Measurements from ENCODE around the gene SKA2.
"Not testable (repeated sequence)": the region's sequence is repeated elsewhere in the genome, so short reads cannot be mapped to it uniquely, and the experiment has no call there.

SKA2 gene

DNA sequence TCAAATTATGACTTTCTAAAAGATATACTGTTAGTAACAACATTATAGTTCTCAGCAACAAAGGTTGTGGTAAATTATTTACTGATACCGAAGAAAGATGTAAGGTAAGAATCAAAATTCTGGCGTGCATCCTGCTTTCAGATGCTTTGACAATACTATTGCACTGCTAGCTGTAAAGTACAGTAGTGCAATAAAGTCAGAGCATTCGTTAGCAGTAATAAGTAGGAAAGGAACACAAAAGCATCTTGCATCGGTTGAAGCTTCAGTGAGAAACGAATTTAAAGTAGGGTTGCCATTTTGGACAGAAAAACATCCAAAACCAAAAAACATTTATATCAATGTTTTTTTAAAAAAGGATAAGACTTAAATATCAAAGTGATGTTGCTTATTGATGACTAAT, 4.0 kb downstream of the SKA2 start:
- DNase-seq = no peak

DNA sequence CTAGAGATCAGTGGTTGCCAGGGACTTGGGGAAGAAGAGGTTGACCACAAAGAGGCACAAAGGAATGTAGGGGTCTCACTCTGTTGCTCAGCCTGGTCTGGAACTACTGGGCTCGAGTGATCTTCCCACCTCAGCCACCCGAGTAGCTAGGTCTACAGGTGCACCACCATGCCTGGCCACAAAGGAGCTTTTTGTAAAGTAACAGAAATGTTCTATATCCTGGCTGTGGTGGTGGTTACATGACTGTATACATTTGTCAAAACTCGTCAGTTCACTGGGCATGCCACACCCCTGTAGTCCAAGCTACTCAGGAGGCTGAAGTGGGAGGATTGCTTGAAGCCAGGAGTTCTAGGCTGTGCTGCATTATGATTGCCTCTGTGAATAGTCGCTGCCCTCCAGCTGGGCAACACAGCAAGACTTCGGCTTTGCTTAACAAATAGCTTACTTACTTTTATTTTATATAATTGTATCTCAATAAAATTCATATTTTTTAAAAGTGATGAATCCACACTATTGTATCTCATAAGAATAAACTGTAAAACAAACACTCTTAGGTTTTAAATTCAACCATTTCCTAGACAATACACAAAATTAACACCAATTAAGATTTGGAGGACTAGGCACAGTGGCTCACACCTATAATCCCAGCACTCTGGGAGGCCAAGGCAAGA, 5.0 kb downstream of the SKA2 start:
- DNase-seq = no peak

DNA sequence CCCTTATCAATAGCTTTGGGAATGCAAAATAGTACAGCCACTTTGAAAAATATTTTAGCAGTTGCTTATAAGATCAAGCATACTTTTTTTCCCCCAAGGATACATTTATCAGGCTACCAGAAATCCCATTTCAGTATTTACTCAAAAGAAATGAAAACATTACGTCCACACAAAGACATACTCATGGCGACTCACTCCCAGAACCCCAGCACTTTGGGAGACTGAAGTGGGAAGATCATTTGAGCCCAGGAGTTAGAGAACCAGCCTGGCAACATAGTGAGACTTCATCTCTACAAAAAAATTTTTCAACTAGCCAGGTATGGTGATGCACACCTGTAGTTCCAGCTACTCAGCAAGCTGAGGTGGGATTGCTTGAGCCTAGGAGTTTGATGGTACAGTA, 5.9 kb downstream of the SKA2 start:
- no peak for DNase-seq

DNA sequence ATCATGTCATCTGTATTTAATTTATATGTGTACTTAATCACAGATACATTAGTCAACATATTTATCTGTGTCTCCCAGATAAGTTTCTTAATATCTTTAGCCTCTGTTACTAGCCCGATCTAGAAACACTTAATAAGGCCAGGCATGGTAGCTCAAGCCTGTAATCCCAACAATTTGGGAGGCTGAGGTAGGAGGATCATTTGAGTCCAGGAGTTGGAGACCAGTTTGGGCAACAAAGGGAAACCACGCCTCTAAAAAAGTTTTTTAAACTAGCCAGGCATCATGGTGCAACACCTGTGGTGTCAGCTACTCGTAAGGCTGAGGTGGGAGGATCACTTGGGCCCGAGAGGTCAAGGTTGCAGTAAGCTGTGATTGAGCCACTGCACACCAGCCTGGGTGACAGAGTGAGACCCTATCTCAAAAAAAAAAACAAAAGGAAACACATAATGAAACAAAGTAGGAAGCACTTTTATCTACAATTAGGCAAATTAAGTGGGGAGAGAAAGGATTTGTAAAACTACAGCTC, 9.4 kb downstream of the SKA2 start:
- DNase-seq = no peak

DNA sequence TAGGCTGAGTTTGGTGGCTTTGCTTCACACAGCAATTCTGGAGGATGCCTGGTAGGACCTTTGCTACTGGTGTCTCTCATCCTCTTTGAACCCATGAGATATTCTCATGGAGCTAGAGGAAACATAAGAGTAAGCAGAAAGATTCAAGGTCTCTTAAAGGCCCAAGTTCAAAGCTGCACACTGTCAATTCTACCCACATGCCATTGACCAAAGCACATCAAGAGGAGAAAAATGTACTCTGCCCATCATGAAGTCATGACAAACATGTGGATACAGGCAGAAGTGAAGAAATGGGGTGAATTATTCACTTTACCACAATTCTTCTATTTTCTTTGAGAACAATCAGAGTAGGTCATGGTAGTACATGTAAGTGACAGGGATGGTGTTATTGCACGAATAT, 13.1 kb downstream of the SKA2 start:
- no peak for DNase-seq

DNA sequence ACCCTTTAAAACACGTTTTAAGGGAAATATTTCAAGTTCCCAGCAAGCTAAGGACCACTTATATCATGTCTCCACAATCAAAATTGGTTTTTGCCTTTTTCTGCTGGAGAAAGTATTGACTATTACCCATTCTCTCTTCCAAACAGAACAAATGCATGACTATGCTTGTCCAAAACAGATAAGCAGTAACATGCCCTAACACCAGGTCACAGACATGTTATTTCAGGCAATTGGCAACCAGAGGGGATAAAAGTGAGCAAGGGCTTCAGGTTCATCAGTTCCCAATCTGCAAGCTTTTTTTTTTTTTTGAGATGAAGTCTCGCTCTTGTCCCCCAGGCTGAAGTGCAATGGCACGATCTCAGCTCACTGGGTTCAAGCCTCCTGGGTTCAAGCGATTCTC, 15.0 kb downstream of the SKA2 start:
- DNase-seq = no peak

DNA sequence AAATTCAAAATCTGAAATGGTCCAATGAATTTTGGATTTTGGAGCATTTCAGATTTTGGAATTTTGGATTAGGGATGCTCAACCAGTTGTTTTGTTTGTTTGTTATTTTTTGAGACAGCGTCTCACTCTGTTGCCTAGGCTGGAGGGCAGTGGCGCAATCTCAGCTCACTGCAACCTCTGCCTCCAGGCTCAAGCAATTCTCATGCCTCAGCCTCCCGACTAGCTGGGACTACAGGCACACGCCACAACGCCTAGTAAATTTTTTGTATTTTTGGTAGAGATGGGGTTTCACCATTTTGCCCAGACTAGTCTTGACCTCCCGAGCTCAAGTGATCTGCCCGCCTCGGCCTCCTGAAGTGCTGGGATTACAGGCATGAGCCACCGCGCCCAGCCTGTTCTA, 16.6 kb downstream of the SKA2 start:
- DNase-seq = not testable (repeated sequence)

DNA sequence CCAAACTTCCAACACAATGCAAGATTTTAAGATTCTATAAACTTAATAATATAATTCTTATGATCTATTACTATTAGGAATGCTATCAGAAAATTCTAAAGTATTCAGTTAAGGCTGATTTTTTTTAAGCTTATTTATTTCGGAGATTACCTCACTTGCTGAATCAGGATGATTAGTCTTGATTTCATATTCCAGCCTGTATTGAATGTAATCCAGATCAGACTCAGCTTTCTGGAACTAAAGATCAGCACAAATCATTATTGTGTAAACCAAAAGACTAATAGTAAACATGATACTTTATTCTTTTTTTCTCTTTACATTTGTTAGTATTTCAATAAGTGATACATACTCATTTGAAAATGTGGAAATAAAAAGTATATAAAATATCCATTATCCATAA, 23.9 kb downstream of the SKA2 start:
- DNase-seq = no peak

DNA sequence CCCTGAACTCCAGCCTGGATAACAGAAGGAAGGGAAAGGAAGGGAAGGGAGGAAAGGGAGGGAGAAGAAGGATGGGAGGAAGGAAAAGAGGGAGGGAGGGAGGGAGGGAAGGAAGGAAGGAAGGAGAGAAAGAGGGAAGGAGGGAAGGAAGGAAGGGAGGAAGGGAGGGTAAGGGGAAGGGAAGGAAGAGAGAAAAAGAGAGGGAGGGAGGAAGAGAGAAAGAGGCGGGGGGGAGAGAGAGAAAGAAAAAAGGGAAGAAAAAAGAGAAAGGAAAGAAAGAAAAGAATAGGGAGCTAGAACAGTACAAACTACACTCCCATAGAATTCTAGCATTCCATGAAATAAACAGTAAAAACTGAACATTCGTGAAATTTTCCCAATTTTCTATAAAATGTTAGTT, 25.2 kb downstream of the SKA2 start:
- no peak for DNase-seq

DNA sequence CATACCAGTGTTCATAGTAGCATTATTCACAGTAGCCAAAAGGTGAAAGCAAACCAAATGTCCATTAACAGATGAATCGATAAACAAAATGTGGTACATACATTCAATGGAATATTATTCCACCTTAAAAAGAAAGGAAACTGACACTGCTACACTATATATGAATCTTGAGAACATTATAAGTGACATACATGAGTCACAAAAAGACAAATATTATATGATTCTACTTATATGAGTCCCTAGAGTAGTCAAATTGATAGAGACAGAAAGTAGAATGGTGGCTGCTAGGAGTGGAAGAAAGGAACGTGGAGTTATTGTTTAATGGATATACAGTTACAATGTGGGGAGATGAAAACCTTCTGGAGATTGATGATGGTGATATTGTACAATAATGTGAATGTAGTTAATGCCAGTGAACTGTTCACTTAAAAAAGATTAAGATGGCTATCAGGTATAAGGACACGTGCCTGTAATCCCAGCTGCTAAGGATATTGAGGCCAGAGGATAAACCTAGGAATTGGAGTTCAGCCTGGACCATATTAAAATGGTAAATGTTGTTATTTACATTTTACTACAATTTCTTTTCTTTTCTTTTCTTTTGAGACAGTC, 28.1 kb downstream of the SKA2 start:
- no peak for DNase-seq

DNA sequence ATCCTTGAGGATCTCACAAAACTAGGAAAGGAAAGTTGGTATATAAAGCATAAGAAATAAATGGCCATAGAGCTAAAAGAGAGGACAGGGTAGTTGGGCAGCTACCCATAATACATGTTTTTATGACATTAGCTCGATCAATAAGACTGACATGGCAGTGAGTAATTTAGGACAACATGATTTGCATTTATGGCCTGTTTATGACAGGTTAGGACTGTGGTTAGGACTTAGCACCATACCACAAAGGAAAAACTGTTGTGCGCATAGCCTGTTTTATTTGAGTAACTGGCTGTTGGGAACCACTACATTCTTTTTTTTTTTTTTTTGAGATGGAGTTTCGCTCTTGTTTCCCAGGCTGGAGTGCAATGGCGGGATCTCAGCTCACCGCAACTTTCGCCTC, 30.3 kb downstream of the SKA2 start:
- no peak for DNase-seq

DNA sequence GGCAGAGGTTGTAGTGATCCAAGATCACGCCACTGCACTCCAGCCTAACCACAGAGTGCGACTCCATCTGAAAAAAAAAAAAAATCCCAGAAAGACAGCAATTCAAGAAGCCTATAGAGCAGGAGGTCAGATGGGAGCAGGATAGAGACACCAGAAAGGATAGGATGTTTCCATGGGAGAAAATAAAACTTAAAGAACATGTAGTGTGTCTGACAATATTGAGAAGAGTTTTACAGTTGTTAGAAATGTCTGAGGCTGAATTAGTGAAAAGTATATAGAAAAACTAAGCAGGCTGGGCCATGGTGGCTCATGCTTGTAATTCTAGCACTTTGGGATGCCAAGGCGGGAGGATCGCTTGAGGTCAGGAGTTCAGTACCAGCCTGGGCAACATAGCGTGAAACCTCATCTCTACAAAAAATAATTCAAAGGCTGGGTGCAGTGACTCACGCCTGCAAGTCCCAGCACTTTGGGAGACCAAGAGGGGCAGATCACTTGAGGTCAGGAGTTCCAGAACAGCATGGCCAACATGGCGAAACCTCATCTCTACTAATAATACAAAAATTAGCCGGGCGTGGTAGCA, 33.0 kb downstream of the SKA2 start:
- no peak for DNase-seq

DNA sequence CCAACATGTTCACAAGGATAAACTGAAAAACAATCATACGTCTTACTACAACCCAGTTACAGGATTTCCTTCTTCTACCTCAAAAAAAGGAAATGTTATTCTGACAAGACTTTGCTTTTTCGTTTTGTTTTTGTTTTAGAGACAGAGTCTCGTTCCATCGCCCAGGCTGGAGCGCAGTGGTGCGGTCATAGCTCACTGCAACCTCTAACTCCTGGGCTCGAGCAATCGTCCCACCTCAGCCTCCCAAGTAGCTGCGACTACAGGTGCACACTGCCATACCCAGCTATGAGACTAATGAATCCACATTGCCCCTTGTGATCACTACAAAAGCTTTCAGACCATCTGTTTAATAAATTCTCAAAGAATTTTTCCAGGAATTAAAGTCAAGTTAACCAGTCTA, 39.5 kb downstream of the SKA2 start:
- no peak for DNase-seq

DNA sequence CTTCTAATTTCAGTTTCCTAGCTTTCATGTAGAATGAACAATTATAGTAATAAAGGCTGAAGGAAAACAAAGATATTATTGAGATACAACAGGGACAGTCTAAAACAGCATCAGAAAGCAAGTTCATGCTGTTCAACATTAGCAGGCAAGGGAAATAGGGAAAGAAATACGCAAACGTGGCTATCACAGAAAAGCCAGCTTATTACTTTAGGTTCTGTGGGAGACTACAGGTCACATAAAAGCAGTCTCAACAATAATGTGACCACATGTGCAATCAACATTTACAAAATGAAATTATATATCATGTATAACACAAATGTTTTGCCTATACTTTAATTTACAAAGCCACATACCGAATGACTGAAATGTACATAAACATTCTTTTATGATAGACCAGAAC, 43.4 kb downstream of the SKA2 start:
- no peak for DNase-seq

DNA sequence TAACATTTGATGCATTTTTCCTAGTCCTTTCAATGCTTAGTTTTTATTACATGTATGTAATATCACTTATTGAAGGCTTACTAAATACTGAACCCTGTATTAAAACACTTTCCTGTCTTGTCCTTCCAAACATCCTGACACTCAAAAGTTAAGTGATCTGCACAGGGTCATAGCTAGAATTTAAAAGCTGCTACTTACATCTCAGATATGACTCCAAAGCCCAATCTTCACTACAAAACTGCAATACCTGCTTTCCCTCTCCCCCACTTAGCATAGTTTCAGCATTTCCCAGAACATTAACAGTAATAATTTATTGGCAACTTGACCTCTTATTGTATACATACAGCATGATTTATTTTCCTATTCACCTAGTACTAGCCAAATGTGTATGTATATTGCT, 44.0 kb downstream of the SKA2 start:
- no peak for DNase-seq

DNA sequence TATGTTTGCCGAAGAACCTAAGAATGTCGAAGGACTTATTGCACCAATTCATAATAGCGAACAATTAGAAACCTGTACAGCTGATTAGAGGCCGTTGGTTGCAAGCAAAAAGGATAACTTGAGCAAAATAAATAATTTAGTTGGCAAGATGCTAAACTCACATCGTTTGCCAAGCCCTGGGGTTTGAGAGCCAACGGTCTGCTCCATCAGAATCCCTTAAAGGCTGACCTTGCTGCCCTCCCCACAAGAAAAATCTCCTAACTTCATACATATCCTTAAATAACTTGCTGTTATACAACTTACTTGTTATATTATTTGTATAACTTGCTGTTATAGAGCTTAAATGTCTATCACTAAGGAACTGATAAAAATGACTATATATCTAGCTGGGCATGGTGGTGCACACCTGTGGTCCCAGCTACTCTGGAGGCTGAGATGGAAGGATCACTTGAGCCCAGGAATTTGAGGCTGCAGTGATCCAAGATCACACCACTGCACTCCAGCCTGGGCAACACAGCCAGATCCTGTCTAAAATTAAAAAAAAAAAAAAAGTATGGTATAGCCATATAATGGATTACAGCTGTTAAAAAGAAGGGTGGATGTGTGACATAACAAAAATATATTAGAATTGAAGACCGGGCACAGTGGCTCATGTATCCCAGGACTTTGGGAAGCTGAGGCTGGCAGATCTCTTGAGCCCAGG, 46.4 kb downstream of the SKA2 start:
- DNase-seq = no peak

DNA sequence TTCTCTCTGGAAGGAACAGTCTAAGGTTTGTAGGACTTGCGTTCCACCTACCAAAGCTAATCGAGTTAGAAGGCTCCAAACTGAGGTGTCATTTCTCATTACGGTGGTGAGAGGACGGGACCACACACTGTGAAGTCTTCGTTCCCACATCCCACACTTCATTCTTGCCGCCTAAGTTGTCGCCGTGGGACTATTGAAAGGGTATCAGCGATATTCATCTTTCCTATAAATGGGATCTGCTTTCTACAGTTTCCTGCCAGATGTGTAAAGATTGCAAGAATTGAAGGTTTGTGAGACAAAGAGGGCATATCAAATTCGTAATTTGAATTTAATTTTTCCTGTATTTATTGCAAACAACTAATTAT, 47.7 kb downstream of the SKA2 start:
- no peak for DNase-seq

DNA sequence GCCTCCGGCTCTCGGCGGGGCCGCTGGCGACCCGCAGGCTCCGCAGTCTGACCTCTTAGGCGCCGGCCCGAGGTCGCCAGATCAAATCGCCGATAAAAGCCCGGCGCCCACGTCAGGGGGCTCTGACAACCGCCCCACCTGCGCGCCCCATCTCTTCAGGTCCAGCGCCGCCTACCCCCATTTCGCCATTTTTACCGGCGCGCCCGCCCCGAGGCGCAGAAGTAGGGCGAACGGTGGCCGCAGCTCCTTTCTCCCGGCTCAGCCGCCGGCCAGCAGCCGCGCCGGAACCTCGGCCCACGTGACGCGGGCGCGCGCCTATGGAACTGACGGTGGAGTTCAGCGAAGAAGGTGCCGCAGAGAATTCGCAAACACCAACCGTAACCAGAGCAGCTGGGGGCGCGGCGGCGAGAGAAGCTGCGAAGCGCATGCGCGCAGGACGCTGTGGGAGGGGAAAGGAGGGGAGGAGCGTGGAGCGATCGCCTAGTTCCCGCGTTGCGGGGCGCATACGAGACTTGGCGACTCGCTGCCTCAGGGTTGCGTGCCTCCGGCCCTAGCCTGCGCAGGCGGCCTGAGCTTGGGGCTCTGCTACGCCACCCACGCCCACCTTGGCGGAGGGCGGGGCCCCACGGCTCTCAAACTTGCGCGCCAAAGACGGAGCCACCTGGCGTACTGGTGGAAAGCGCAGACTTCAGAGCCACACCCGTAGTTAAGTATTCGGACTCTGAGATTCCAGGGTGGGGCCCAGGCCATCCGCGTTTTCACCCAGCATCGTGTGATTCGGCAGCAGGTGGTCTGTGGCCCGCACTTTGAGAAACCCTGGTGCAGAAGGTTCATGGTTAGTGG, 48.3 kb downstream of the SKA2 start, which contains the start of gene TRIM37:
Gene TRIM37, minus strand, starts transcription at position 418 of the 843 bp plus-strand sequence. CDS start 419 bp downstream, outside the sequence.
- peak; percentile 99 for DNase-seq

DNA sequence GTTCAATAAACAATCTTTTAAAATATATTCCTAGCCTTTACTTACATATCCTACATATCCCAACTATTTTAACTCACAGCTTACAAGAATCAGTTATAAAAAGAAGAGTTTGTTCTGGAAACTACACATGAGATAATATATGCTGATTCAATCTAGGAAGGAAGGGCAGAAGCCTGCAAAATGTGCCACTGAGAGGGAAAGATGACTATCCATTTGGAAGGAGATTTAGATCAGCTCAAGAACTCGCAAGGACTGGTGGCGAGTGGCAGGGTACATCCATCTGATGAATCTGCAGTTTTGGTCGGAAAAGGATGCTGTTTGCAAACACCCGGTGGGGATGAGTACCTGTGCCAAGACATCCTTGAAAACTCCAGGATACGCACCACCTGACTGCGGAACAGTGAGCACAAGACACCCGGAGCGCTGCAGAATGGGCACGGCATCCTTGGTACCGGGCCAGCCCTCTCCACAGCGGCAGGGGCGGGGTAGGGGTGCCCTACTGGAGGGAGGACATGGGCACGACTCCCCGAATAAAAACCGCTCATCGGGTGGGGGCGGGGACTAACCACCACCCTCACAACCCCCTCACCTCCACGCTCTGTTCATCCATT, 49.0 kb downstream of the SKA2 start:
- peak; percentile 79 for DNase-seq

DNA sequence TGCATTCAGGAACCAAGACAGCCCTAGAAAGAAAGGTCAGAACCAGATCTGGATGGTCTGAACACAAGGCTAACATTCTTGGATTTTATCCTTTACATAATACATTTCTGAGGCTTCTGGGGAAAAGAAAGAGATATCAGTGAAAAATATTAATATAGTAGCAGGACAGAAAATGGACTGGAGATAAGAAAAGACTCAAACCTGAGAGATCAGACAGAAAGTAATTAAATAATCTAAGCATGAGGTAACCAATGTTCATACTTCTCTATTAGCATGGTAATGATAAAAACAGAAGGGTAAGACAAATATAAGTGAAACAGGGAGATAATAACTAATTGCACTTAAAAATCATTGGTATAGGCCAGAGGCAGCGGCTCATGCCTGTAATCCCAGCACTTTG, 53.8 kb downstream of the SKA2 start:
- no peak for DNase-seq

DNA sequence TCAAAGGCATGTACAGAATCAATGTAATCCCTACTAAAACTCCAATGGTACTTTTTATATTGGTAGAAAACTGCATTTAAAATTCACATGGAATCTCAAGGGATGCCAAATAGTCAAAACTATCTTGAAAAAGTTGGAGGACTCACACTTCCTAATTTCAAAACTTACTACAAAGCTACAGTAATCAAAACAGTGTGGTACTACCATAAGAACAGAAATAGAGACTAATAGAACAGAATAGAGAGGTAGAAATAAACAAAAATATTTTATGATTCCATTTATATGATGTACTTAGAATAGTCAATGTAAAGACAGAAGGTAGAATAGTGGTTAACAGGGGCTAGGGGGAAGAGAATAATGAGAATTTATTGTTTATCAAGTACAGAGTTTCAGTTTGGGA, 57.1 kb downstream of the SKA2 start:
- no peak for DNase-seq

DNA sequence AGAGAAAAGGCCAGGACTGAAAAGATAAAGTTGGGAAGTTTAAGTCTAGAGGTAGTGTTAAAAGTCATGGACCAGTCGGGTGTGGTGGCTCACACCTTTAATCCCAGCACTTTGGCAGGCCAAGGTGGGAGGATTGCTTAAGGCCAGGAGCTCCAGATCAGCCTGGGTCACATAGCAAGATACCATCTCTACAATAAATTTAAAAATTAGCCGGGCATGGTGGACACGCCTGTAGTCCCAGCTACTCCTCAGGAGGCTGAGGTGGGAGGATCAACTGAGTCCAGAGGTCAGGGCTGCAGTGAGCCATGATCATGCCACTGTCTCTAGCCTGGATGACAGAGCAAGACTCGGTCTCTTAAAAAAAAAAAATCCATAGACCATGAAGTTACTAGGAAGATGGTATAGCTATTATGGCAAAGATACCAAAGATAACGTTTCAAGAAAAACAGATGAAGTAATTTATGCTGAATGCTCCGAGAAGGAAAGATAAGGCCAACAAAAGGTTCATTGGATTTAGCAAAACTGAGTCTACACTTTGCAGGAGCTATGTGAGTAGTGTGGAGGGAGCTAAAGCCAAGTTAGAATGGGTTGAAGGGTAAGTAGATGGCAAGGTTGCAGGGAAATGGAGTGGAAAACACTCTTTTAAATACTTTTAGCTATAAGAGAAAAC, 60.0 kb downstream of the SKA2 start:
- DNase-seq = no peak
